K562 (cell line): Measurements from ENCODE around the gene RPUSD1. TPM values are rescaled to one million over a fixed set of nuclear protein-coding genes. Genes with fewer than 3 reads are reported as not detected.
A peak's percentile ranks its signal among the peaks of the same experiment; 100 is the strongest.

Source experiments
- CBFB ChIP-seq: sonication (generic); formaldehyde crosslinking; IDR thresholded peaks from 2 replicates; pipeline ENCODE4 v1.4.0; 2020; ENCODE audit warnings: mild to moderate bottlenecking, missing genetic modification reagents
- CSDE1 ChIP-seq, 2 experiments: fragments of 450-650 bp; IDR thresholded peaks; 2 replicates each; pipeline ENCODE4 v1.6.1; 2016; ENCODE audit warnings: mild to moderate bottlenecking in 1 of 2
- EP400 ChIP-seq: fragments of 450-650 bp; IDR thresholded peaks from 2 replicates; pipeline ENCODE4 v1.6.1; 2017; ENCODE audit warnings: antibody characterized with exemption, mild to moderate bottlenecking, moderate library complexity
- HNRNPLL ChIP-seq: fragments of 200-400 bp; formaldehyde crosslinking; IDR thresholded peaks from 2 replicates; pipeline ENCODE4 v1.6.1; 2017; ENCODE audit warnings: low read length, low read depth, mild to moderate bottlenecking; ENCODE audit not compliant: poor library complexity, severe bottlenecking
- STAT5B ChIP-seq: fragments of 250-450 bp; sonication (Bioruptor Pico); IDR thresholded peaks from 2 replicates; pipeline ENCODE4 v1.8.0; 2021; ENCODE audit warnings: mild to moderate bottlenecking, inconsistent platforms
- ZFX ChIP-seq: sonication (generic); formaldehyde crosslinking; IDR thresholded peaks from 2 replicates; pipeline ENCODE4 v1.8.0; 2022; ENCODE audit warnings: mild to moderate bottlenecking, missing genetic modification reagents, moderate library complexity
- ZNF165 ChIP-seq: fragments of 250-450 bp; sonication (Bioruptor Pico); IDR thresholded peaks from 2 replicates; pipeline ENCODE4 v1.4.0; 2020; ENCODE audit warnings: borderline replicate concordance
- ZNF668 ChIP-seq: fragments of 250-450 bp; sonication (Bioruptor Pico); IDR thresholded peaks from 2 replicates; pipeline ENCODE4 v1.8.0; 2022; ENCODE audit warnings: mild to moderate bottlenecking, inconsistent platforms
- ZNF717 ChIP-seq: fragments of 250-450 bp; sonication (Bioruptor Pico); IDR thresholded peaks from 2 replicates; pipeline ENCODE4 v1.5.0; 2021
- polyA plus RNA-seq, 8 experiments: library from polyadenylated mRNA; depleted of rRNA in 4 of 8; stranded (reverse) in 5 of 8; unstranded in 3 of 8; fragments of >200 nt; fragmentation: Nextera tagmentation in 2 of 8; fragmentation: Illumina TruSeq in 1 of 8; extraction: Ambion mirVana in 2 of 8; extraction: Trizol in 1 of 8; gene quantifications; 2 replicates each; pipeline versions ENCODE4 v1.2.1 to v1.2.3, GENCODE V29; 2011 to 2014; ENCODE audit warnings: inconsistent platforms in 1 of 8, missing spikeins in 1 of 8
- total RNA-seq, 7 experiments: library from RNA; depleted of rRNA in 6 of 7; stranded (reverse); fragments of >200 nt in 6 of 7; fragmentation: Illumina TruSeq in 2 of 7; extraction: Trizol in 2 of 7; gene quantifications; 2 replicates each; pipeline versions ENCODE4 v1.2.1 to v1.2.3, GENCODE V29; 2011 to 2021; ENCODE audit warnings: low replicate concordance in 1 of 7
- TF ChIP-seq, protein P1 (sequence below), 2 experiments: fragments of 450-650 bp; formaldehyde crosslinking in 1 of 2; IDR thresholded peaks; 2 replicates each; pipeline versions ENCODE4 v1.4.0 to v1.6.1; 2014 to 2020; ENCODE audit warnings: mild to moderate bottlenecking in 2 of 2, borderline replicate concordance in 1 of 2, low read depth in 1 of 2
- TF ChIP-seq, protein P2 (sequence below): fragments of 450-650 bp; conservative IDR thresholded peaks from 2 replicates; pipeline ENCODE4 v1.6.1; 2016; ENCODE audit warnings: missing genetic modification characterization, low read depth, mild to moderate bottlenecking, missing compliant biosample characterization, moderate library complexity
- TF ChIP-seq, protein P3 (sequence below): fragments of 250-450 bp; sonication (Bioruptor Pico); IDR thresholded peaks from 2 replicates; pipeline ENCODE4 v1.8.0; 2022; ENCODE audit warnings: inconsistent platforms, mild to moderate bottlenecking, moderate library complexity, borderline replicate concordance
- TF ChIP-seq, protein P4 (sequence below): fragments of 250-450 bp; sonication (Bioruptor Pico); IDR thresholded peaks from 2 replicates; pipeline ENCODE4 v1.4.0; 2020; ENCODE audit warnings: mild to moderate bottlenecking, moderate library complexity, borderline replicate concordance

The RPUSD1 gene
- total and polyA plus RNA-seq, 9 of the 15 experiments (the other 6 are each of a cell fraction or from before 2014, with no cell fraction given): 0.45 to 56.6 (median 12.0) TPM

DNA sequence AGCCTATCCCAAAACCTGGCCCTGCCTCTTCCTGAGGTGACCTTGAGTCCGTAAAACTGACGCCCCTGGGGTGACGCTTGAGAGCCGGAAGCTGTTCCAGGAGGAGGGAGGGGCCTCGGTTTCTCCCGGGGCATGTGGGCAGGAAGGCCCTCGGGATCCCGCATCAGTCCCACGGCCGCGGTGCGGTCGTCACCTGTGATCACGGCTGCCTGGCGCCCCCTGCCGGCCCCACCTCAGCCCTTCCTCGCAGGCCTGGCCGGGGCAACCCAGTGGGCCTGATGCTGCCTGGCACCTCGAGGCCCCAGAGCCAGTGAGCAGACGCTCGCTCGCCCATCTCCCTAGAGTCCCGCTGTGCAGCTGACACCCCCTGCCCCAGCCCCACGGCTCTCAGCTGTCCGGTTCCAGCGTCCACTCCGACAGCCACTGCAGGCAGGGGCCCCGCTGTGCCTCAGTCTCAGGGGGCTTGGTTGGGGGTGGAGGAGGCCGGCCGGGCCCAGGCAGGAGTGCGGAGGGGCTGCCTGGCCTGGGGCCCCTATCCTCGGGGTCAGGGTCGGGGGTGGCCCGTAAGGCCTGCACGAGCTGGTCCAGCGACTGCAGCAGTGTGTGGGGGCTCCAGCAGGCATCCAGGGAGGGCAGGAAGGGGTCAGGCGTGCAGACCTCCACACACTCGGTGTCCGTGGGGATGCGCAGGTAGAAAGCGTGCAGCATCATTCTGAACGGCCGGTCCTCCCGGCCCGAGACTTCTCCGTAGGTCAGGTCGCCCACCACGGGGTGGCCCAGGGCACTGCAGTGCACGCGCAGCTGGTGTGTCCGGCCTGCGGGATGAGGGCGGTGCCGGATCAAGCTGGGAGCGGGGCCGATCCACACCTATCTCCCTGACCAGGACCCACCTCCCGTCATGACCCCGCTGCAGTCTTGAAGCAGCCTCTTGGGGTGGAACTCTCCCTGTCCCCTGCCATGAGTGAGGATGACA lies 2.3 kb downstream of the RPUSD1 start (continued):
- TF ChIP-seq, protein P1, sequence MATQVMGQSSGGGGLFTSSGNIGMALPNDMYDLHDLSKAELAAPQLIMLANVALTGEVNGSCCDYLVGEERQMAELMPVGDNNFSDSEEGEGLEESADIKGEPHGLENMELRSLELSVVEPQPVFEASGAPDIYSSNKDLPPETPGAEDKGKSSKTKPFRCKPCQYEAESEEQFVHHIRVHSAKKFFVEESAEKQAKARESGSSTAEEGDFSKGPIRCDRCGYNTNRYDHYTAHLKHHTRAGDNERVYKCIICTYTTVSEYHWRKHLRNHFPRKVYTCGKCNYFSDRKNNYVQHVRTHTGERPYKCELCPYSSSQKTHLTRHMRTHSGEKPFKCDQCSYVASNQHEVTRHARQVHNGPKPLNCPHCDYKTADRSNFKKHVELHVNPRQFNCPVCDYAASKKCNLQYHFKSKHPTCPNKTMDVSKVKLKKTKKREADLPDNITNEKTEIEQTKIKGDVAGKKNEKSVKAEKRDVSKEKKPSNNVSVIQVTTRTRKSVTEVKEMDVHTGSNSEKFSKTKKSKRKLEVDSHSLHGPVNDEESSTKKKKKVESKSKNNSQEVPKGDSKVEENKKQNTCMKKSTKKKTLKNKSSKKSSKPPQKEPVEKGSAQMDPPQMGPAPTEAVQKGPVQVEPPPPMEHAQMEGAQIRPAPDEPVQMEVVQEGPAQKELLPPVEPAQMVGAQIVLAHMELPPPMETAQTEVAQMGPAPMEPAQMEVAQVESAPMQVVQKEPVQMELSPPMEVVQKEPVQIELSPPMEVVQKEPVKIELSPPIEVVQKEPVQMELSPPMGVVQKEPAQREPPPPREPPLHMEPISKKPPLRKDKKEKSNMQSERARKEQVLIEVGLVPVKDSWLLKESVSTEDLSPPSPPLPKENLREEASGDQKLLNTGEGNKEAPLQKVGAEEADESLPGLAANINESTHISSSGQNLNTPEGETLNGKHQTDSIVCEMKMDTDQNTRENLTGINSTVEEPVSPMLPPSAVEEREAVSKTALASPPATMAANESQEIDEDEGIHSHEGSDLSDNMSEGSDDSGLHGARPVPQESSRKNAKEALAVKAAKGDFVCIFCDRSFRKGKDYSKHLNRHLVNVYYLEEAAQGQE (IDR thresholded peaks at IDR 0.05; ENCODE audit: borderline replicate concordance): peak; percentile 88
- TF ChIP-seq, protein P1 (CRISPR knock-in tag; IDR thresholded peaks at IDR 0.05; ENCODE audit: low read depth): no peak
- peak; percentile 31; the same call in 1 of the 2 replicates for TF ChIP-seq ZFX (CRISPR knock-in tag)
- TF ChIP-seq ZNF717 (CRISPR knock-in tag): no peak
- no peak for TF ChIP-seq HNRNPLL
- TF ChIP-seq ZNF165 (CRISPR knock-in tag): no peak
- no peak for TF ChIP-seq CBFB (CRISPR knock-in tag)
- TF ChIP-seq, protein P2, sequence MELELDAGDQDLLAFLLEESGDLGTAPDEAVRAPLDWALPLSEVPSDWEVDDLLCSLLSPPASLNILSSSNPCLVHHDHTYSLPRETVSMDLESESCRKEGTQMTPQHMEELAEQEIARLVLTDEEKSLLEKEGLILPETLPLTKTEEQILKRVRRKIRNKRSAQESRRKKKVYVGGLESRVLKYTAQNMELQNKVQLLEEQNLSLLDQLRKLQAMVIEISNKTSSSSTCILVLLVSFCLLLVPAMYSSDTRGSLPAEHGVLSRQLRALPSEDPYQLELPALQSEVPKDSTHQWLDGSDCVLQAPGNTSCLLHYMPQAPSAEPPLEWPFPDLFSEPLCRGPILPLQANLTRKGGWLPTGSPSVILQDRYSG (tag): no peak
- no peak for TF ChIP-seq STAT5B (CRISPR knock-in tag)
- no peak for TF ChIP-seq EP400
- TF ChIP-seq, protein P3, sequence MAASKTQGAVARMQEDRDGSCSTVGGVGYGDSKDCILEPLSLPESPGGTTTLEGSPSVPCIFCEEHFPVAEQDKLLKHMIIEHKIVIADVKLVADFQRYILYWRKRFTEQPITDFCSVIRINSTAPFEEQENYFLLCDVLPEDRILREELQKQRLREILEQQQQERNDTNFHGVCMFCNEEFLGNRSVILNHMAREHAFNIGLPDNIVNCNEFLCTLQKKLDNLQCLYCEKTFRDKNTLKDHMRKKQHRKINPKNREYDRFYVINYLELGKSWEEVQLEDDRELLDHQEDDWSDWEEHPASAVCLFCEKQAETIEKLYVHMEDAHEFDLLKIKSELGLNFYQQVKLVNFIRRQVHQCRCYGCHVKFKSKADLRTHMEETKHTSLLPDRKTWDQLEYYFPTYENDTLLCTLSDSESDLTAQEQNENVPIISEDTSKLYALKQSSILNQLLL (CRISPR knock-in tag): no peak
- TF ChIP-seq CSDE1 (IDR thresholded peaks at IDR 0.05): no peak
- TF ChIP-seq ZNF668 (CRISPR knock-in tag): no peak
- TF ChIP-seq, protein P4, sequence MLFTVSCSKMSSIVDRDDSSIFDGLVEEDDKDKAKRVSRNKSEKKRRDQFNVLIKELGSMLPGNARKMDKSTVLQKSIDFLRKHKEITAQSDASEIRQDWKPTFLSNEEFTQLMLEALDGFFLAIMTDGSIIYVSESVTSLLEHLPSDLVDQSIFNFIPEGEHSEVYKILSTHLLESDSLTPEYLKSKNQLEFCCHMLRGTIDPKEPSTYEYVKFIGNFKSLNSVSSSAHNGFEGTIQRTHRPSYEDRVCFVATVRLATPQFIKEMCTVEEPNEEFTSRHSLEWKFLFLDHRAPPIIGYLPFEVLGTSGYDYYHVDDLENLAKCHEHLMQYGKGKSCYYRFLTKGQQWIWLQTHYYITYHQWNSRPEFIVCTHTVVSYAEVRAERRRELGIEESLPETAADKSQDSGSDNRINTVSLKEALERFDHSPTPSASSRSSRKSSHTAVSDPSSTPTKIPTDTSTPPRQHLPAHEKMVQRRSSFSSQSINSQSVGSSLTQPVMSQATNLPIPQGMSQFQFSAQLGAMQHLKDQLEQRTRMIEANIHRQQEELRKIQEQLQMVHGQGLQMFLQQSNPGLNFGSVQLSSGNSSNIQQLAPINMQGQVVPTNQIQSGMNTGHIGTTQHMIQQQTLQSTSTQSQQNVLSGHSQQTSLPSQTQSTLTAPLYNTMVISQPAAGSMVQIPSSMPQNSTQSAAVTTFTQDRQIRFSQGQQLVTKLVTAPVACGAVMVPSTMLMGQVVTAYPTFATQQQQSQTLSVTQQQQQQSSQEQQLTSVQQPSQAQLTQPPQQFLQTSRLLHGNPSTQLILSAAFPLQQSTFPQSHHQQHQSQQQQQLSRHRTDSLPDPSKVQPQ (CRISPR knock-in tag): no peak
